Measurements from ENCODE around the gene SORCS3. TPM values are rescaled to one million over a fixed set of nuclear protein-coding genes. Genes with fewer than 3 reads are reported as not detected.

The SORCS3 gene
- total RNA-seq, 2 donors from 2014 or later: 4.3 TPM; not detected in 1

DNA sequence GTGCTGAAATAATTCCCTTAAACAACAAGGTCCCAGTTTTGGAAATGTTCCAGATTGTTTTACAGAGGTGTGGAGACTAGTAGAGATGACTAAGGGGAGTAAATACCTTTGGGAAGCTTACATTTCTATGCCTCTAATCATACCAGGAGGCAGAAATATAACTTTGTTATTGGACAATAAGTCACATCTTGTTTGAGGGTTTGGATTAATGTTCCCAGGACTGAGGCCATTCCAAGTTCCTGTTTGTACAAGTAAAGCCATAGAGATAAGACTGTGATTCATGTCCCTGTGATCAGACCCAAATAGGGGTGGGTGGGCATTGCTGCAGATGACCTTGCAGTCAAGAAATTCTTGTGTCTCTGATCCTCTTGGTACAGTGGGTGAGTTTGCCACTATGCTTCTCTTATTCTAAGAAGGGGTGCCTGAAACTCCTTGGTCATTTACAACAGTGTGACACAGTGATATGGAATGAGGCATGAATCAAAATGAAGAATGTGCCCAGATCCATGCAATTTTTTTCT, 508.3 kb downstream of the SORCS3 start:
- no peak for TF ChIP-seq POLR2AphosphoS5 (IDR thresholded peaks at IDR 0.05)
- TF ChIP-seq CTCF (IDR thresholded peaks at IDR 0.05): no peak
- TF ChIP-seq POLR2A (IDR thresholded peaks at IDR 0.05): no peak
- H3K4me3 ChIP-seq: no peak overlapping the region
- intact Hi-C loops (cut with DNase I): no loop called here

GRCh38 chr10:105150259-105150880, 509.3 kb downstream of the SORCS3 start:
- DNase-seq (ENCODE audit: low spot score): no peak
- Histone ChIP-seq H3K9me3 (no peaks in the 10 kb centered on the region), H3K27ac (no peak overlapping the region), H3K36me3 (no peaks in the 10 kb centered on the region), H3K4me1 (replicated peaks) (no peaks in the 10 kb centered on the region), H3K4me3 (no peak overlapping the region), H3K27me3 (replicated peaks; ENCODE audit: insufficient read depth) (no peaks in the 10 kb centered on the region)
- TF ChIP-seq POLR2A (IDR thresholded peaks at IDR 0.05): no peak
- TF ChIP-seq CTCF (IDR thresholded peaks at IDR 0.05): no peak
- no peak for TF ChIP-seq POLR2AphosphoS5 (IDR thresholded peaks at IDR 0.05)
- intact Hi-C loops (cut with DNase I): no loop called here
- WGBS: 69% methylated on average over 4 of the region's 4 CpGs

More for the DNA sequence above, 508.3 kb downstream of the SORCS3 start:
- DNase-seq (ENCODE audit: low spot score): no peak
- Histone ChIP-seq H3K27me3 (replicated peaks; ENCODE audit: insufficient read depth) (no peaks in the 10 kb centered on the region), H3K36me3 (no peaks in the 10 kb centered on the region), H3K27ac (no peak overlapping the region), H3K4me1 (replicated peaks) (no peaks in the 10 kb centered on the region), H3K9me3 (no peaks in the 10 kb centered on the region)

DNA sequence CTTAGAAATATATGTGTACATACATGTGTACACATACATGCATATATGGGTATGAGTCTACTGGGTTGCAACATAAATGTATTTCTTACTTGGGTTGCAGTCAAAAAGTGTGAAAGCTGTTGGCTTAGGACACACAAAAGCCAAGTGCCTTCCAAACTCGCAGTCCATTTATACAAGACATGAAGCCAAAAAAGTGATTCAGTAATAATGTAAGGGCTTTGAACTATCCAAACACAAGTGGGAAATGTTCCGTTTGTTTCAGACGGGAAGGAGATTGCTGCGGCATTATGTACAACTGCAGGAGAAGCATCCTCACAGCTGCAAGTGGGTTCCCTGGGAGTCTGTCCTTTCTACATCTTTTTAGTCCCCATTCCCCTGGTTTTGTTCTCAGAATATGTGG, 513.6 kb downstream of the SORCS3 start:
- no peak overlapping the region for H3K27ac ChIP-seq
- DNase-seq (ENCODE audit: low spot score): no peak
- H3K27me3 ChIP-seq (replicated peaks; ENCODE audit: insufficient read depth): no peaks in the 10 kb centered on the region
- TF ChIP-seq POLR2A (IDR thresholded peaks at IDR 0.05): no peak
- TF ChIP-seq CTCF (IDR thresholded peaks at IDR 0.05): no peak
- TF ChIP-seq POLR2AphosphoS5 (IDR thresholded peaks at IDR 0.05): no peak
- no peaks in the 10 kb centered on the region for H3K4me1 ChIP-seq (replicated peaks)
- no peaks in the 10 kb centered on the region for H3K36me3 ChIP-seq
- intact Hi-C loops (cut with DNase I): no loop called here
- H3K4me3 ChIP-seq: no peak overlapping the region
- 59% methylated on average over 4 of the region's 4 CpGs for WGBS
- no peaks in the 10 kb centered on the region for H3K9me3 ChIP-seq

DNA sequence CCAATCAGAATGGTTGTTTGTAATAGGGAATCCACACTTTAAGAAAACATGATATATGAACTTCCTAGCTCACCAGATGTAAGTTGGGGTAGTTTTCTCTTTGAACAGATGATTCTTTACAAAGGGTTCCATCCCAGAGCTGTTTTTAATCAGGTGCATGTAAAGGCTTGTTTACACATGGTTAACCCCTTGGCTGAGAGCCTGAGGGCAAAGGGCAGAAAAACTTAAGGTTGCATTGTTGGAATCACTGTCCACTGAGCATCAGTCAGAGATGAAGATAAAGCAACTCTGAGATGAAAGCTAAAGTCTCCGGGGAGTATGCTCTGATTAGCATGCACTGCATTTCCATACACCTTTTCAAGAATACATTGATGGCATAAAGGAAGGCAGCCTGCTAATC, 518.2 kb downstream of the SORCS3 start:
- 43% methylated on average over 1 of the region's 1 CpG for WGBS
- Histone ChIP-seq H3K9me3 (no peaks in the 10 kb centered on the region), H3K4me3 (no peak overlapping the region), H3K27ac (no peak overlapping the region), H3K27me3 (replicated peaks; ENCODE audit: insufficient read depth) (no peaks in the 10 kb centered on the region), H3K36me3 (no peaks in the 10 kb centered on the region), H3K4me1 (replicated peaks) (no peaks in the 10 kb centered on the region)
- TF ChIP-seq CTCF (IDR thresholded peaks at IDR 0.05) (no peak), POLR2A (IDR thresholded peaks at IDR 0.05) (no peak), POLR2AphosphoS5 (IDR thresholded peaks at IDR 0.05) (no peak)
- intact Hi-C loops (cut with DNase I): no loop called here
- DNase-seq (ENCODE audit: low spot score): no peak

DNA sequence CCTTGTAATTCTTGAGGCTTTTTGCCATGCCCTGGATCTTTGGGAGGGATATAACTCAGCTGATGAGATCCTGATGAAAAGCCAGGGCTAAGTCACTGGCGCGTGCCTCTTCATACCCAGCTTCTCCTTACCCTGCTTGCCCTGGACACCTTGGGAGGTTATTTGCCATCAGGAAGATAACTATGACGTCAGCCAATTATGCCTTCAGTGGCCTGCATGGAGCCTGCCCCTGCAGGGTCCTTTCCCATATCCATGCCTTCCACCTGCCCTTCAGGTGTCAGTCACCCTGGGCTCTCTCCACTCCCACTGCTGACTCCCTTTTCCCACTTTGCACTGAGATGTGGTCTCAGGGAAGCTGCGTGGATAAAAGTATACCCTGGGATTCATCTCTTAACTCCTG, 520.1 kb downstream of the SORCS3 start:
- TF ChIP-seq CTCF (IDR thresholded peaks at IDR 0.05) (no peak), POLR2A (IDR thresholded peaks at IDR 0.05) (no peak), POLR2AphosphoS5 (IDR thresholded peaks at IDR 0.05) (no peak)
- Histone ChIP-seq H3K36me3 (no peaks in the 10 kb centered on the region), H3K27me3 (replicated peaks; ENCODE audit: insufficient read depth) (no peaks in the 10 kb centered on the region), H3K4me1 (replicated peaks) (no peaks in the 10 kb centered on the region), H3K4me3 (no peak overlapping the region), H3K27ac (no peak overlapping the region), H3K9me3 (no peaks in the 10 kb centered on the region)
- DNase-seq (ENCODE audit: low spot score): no peak
- intact Hi-C loops (cut with DNase I): no loop called here
- WGBS: 85% methylated on average over 4 of the region's 4 CpGs
